ENCODE data around the gene RNF224. TPM values are rescaled to one million over a fixed set of nuclear protein-coding genes. Genes with fewer than 3 reads are reported as not detected.

Gene RNF224
- total and polyA plus RNA-seq, 2 of the 13 experiments (the other 11 are each of a cell fraction or from before 2014, with no cell fraction given), result 0.09 TPM; not detected in 1

GRCh38 chr9:137253717-137254623 lies 26.7 kb downstream of the RNF224 start (continued):
- TF ChIP-seq TCF12 (IDR thresholded peaks at IDR 0.05) (no peak), TCF12 (CRISPR knock-in tag; IDR thresholded peaks at IDR 0.05) (0 out of 2 replicates have a peak, but pooled peaks have one; percentile 46), PAX8 (CRISPR knock-in tag; IDR thresholded peaks at IDR 0.05; ENCODE audit: borderline replicate concordance) (no peak), MAFG (CRISPR knock-in tag; IDR thresholded peaks at IDR 0.05) (no peak), RCOR2 (CRISPR knock-in tag; IDR thresholded peaks at IDR 0.05) (no peak), AFF4 (CRISPR knock-in tag; IDR thresholded peaks at IDR 0.05) (no peak), NPAS2 (CRISPR knock-in tag; IDR thresholded peaks at IDR 0.05; ENCODE audit: borderline replicate concordance) (no peak), U2AF1 (optimal IDR thresholded peaks at IDR 0.05; ENCODE audit: low read depth, low read length) (peak; percentile 49), ZNF564 (CRISPR knock-in tag; IDR thresholded peaks at IDR 0.05) (peak; percentile 40; the same call in 1 of the 2 replicates), ZNF558 (CRISPR knock-in tag; IDR thresholded peaks at IDR 0.05; ENCODE audit: borderline replicate concordance) (no peak), ZNF775 (CRISPR knock-in tag; IDR thresholded peaks at IDR 0.05; ENCODE audit: borderline replicate concordance) (no peak), CREB1 (IDR thresholded peaks at IDR 0.05) (no peak), CREB1 (CRISPR knock-in tag; IDR thresholded peaks at IDR 0.05) (no peak), RAD21 (CRISPR knock-in tag; IDR thresholded peaks at IDR 0.05) (no peak), BORCS8-MEF2B (CRISPR knock-in tag; IDR thresholded peaks at IDR 0.05) (no peak), ZNF674 (CRISPR knock-in tag; IDR thresholded peaks at IDR 0.05; ENCODE audit: low read depth) (no peak), ZNF530 (CRISPR knock-in tag; IDR thresholded peaks at IDR 0.05; ENCODE audit: low read depth) (no peak), ZNF557 (CRISPR knock-in tag; IDR thresholded peaks at IDR 0.05) (no peak), NFIB (CRISPR knock-in tag; IDR thresholded peaks at IDR 0.05; ENCODE audit: borderline replicate concordance) (no peak), AHR (CRISPR knock-in tag; IDR thresholded peaks at IDR 0.05) (no peak), AGO2 (optimal IDR thresholded peaks at IDR 0.05; ENCODE audit: low read depth, low read length) (no peak), NCOA2 (CRISPR knock-in tag; IDR thresholded peaks at IDR 0.05) (no peak), EZH2 (conservative IDR thresholded peaks at IDR 0.05; ENCODE audit: low read depth, low read length) (no peak), KMT2B (CRISPR knock-in tag; IDR thresholded peaks at IDR 0.05) (no peak), CEBPB (IDR thresholded peaks at IDR 0.05; ENCODE audit: borderline replicate concordance, low read depth, low read length) (no peak)
- TF ChIP-seq, protein P1, sequence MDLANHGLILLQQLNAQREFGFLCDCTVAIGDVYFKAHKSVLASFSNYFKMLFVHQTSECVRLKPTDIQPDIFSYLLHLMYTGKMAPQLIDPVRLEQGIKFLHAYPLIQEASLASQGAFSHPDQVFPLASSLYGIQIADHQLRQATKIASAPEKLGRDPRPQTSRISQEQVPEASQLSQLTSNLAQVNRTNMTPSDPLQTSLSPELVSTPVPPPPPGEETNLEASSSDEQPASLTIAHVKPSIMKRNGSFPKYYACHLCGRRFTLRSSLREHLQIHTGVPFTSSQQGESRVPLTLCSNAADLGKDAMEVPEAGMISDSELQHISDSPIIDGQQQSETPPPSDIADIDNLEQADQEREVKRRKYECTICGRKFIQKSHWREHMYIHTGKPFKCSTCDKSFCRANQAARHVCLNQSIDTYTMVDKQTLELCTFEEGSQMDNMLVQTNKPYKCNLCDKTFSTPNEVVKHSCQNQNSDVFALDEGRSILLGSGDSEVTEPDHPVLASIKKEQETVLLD (CRISPR knock-in tag; IDR thresholded peaks at IDR 0.05; ENCODE audit: low read depth), result no peak
- TF ChIP-seq, protein P2, sequence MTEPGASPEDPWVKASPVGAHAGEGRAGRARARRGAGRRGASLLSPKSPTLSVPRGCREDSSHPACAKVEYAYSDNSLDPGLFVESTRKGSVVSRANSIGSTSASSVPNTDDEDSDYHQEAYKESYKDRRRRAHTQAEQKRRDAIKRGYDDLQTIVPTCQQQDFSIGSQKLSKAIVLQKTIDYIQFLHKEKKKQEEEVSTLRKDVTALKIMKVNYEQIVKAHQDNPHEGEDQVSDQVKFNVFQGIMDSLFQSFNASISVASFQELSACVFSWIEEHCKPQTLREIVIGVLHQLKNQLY (CRISPR knock-in tag; IDR thresholded peaks at IDR 0.05), result no peak
